HepG2 (cell line): ENCODE measurements around the gene SLC10A1. TPM values are rescaled to one million over a fixed set of nuclear protein-coding genes. Genes with fewer than 3 reads are reported as not detected.
A peak's percentile ranks its signal among the peaks of the same experiment; 100 is the strongest.

Experiments
- FIP1L1 ChIP-seq: fragments of 200-400 bp; formaldehyde crosslinking; IDR thresholded peaks from 2 replicates; pipeline ENCODE4 v1.6.1; 2018; ENCODE audit warnings: low read depth, mild to moderate bottlenecking, low read length, moderate library complexity, borderline replicate concordance; ENCODE audit not compliant: insufficient read depth
- FOXC1 ChIP-seq: sonication (generic); formaldehyde crosslinking; IDR thresholded peaks from 2 replicates; pipeline ENCODE4 v1.8.0; 2022; ENCODE audit warnings: mild to moderate bottlenecking, missing genetic modification reagents, borderline replicate concordance
- GPBP1L1 ChIP-seq: sonication (generic); formaldehyde crosslinking; IDR thresholded peaks from 2 replicates; pipeline ENCODE4 v1.5.0; 2020; ENCODE audit warnings: mild to moderate bottlenecking, missing genetic modification reagents
- HNRNPK ChIP-seq: fragments of 200-400 bp; formaldehyde crosslinking; IDR thresholded peaks from 2 replicates; pipeline ENCODE4 v1.6.1; 2018; ENCODE audit warnings: low read length, low read depth, moderate library complexity, mild to moderate bottlenecking; ENCODE audit not compliant: poor library complexity, severe bottlenecking
- KDM5B ChIP-seq: sonication (generic); formaldehyde crosslinking; IDR thresholded peaks from 2 replicates; pipeline ENCODE4 v1.4.0; 2020; ENCODE audit warnings: missing genetic modification reagents, mild to moderate bottlenecking, borderline replicate concordance
- MAZ ChIP-seq, 2 experiments: sonication (generic) in 1 of 2; formaldehyde crosslinking in 1 of 2; IDR thresholded peaks; 2 replicates each; pipeline versions ENCODE4 v1.5.0 to v1.6.1; 2012 to 2020; ENCODE audit warnings: low read depth in 2 of 2, mild to moderate bottlenecking in 2 of 2, borderline replicate concordance in 1 of 2, improper control_type of control experiment in 1 of 2, low read length in 1 of 2, missing genetic modification reagents in 1 of 2, moderate library complexity in 1 of 2
- MXI1 ChIP-seq: IDR thresholded peaks from 3 replicates; pipeline ENCODE4 v1.6.1; 2012; ENCODE audit warnings: low read depth, low read length, inconsistent platforms, borderline replicate concordance
- PCBP1 ChIP-seq: fragments of 200-400 bp; formaldehyde crosslinking; IDR thresholded peaks from 2 replicates; pipeline ENCODE4 v1.6.1; 2017; ENCODE audit warnings: mild to moderate bottlenecking, low read depth, low read length, borderline replicate concordance
- SP4 ChIP-seq: sonication (generic); formaldehyde crosslinking; IDR thresholded peaks from 2 replicates; pipeline ENCODE4 v1.8.1; 2023; ENCODE audit warnings: mild to moderate bottlenecking, missing genetic modification reagents
- TOPORS ChIP-seq: sonication (generic); formaldehyde crosslinking; IDR thresholded peaks from 2 replicates; pipeline ENCODE4 v1.8.0; 2023; ENCODE audit warnings: mild to moderate bottlenecking, missing genetic modification reagents
- TRIM24 ChIP-seq: sonication (generic); formaldehyde crosslinking; IDR thresholded peaks from 2 replicates; pipeline ENCODE4 v1.8.0; 2022; ENCODE audit warnings: mild to moderate bottlenecking, missing genetic modification reagents
- XBP1 ChIP-seq: sonication (generic); formaldehyde crosslinking; IDR thresholded peaks from 2 replicates; pipeline ENCODE4 v1.5.0; 2020; ENCODE audit warnings: missing genetic modification reagents
- ZNF569 ChIP-seq: sonication (generic); formaldehyde crosslinking; IDR thresholded peaks from 2 replicates; pipeline ENCODE4 v1.5.0; 2020; ENCODE audit warnings: mild to moderate bottlenecking, missing genetic modification reagents, moderate library complexity, borderline replicate concordance
- ZNF607 ChIP-seq: sonication (generic); formaldehyde crosslinking; IDR thresholded peaks from 2 replicates; pipeline ENCODE4 v1.5.1; 2020; ENCODE audit warnings: missing genetic modification reagents, mild to moderate bottlenecking, borderline replicate concordance
- ZSCAN5A ChIP-seq: sonication (generic); formaldehyde crosslinking; IDR thresholded peaks from 2 replicates; pipeline ENCODE4 v1.8.0; 2022; ENCODE audit warnings: mild to moderate bottlenecking, missing genetic modification reagents, borderline replicate concordance
- polyA plus RNA-seq, 8 experiments: library from polyadenylated mRNA; depleted of rRNA in 3 of 8; stranded (reverse) in 7 of 8; unstranded in 1 of 8; fragments of >200 nt; fragmentation: Illumina TruSeq in 4 of 8; extraction: Trizol in 4 of 8; gene quantifications; 2 replicates each; pipeline versions ENCODE4 v1.2.1 to v1.2.3, GENCODE V29; 2011 to 2016; ENCODE audit warnings: low read depth in 4 of 8, missing spikeins in 1 of 8, mixed read lengths in 1 of 8; ENCODE audit not compliant: insufficient read depth in 1 of 8
- small RNA-seq, 3 experiments: library from RNA; depleted of rRNA; stranded (forward); fragments of <200 nt; gene quantifications; one replicate each; pipeline ENCODE3, GENCODE V24; 2012; ENCODE audit warnings: low read depth in 2 of 3, low replicate concordance in 1 of 3; ENCODE audit not compliant: insufficient read length in 3 of 3, insufficient read depth in 2 of 3
- total RNA-seq, 5 experiments: library from RNA; depleted of rRNA; stranded (reverse); fragments of >200 nt; fragmentation: Illumina TruSeq; extraction: Trizol; gene quantifications; 2 replicates each; pipeline ENCODE4 v1.2.3, GENCODE V29; 2016; ENCODE audit warnings: low read depth in 1 of 5

Gene SLC10A1
- total and polyA plus RNA-seq, 2 of the 13 experiments (the other 11 are each of a cell fraction or from before 2014, with no cell fraction given), result 0.17 TPM; not detected in 1

GRCh38 chr14:69726761-69727511, 70.1 kb downstream of the SLC10A1 start (continued):
- no peak for TF ChIP-seq FIP1L1
- TF ChIP-seq ZNF607 (CRISPR knock-in tag), result peak; percentile 10; the same call in 1 of the 2 replicates
- TF ChIP-seq TRIM24 (CRISPR knock-in tag), result no peak
- TF ChIP-seq TOPORS (CRISPR knock-in tag), result peak; percentile 50; the same call in 1 of the 2 replicates
- no peak for TF ChIP-seq HNRNPK
- no peak for TF ChIP-seq ZSCAN5A (CRISPR knock-in tag)
- TF ChIP-seq MAZ (IDR thresholded peaks at IDR 0.05; ENCODE audit: borderline replicate concordance, low read depth, low read length), result peak; percentile 55; the same call in 1 of the 2 replicates
- peak; percentile 86; the same call in 1 of the 2 replicates for TF ChIP-seq MAZ (CRISPR knock-in tag; IDR thresholded peaks at IDR 0.05; ENCODE audit: low read depth)
- TF ChIP-seq PCBP1, result no peak
- no peak for TF ChIP-seq MXI1
- TF ChIP-seq FOXC1, result no peak; the same call in none of the 2 replicates
- TF ChIP-seq GPBP1L1 (CRISPR knock-in tag), result no peak
- TF ChIP-seq XBP1 (CRISPR knock-in tag), result no peak
- peak; percentile 63; the same call in 1 of the 2 replicates for TF ChIP-seq KDM5B (CRISPR knock-in tag)
- no peak for TF ChIP-seq ZNF569
- TF ChIP-seq SP4, result 0 out of 2 replicates have a peak, but pooled peaks have one; percentile 42

Small RNA genes within 50 kb of the gene (small RNA-seq; reads per million reads assigned to genes)
- gene RF00614, result 0 reads per million in 3 experiments

Other genes with a start within 250 kb of the SLC10A1 start
- not detected in 2 replicates for gene CCDC177, start 222.4 kb downstream of the SLC10A1 start, total RNA-seq (2016; rRNA removed; fragmentation: Illumina TruSeq; extraction: Trizol)
- gene CCDC177, start 222.4 kb downstream of the SLC10A1 start, polyA plus RNA-seq (2011; rRNA removed), result not detected in 2 replicates
- 4.8 and 7.2 TPM in 2 replicates for gene SUSD6, start 185.6 kb downstream of the SLC10A1 start, total RNA-seq (2016; rRNA removed; fragmentation: Illumina TruSeq; extraction: Trizol)
- gene SUSD6, start 185.6 kb downstream of the SLC10A1 start, polyA plus RNA-seq (2011; rRNA removed), result 7.4 and 9.4 TPM in 2 replicates
- gene SRSF5, start 30.1 kb downstream of the SLC10A1 start, total RNA-seq (2016; rRNA removed; fragmentation: Illumina TruSeq; extraction: Trizol), result 277 and 333 TPM in 2 replicates
- 189 and 218 TPM in 2 replicates for gene SRSF5, start 30.1 kb downstream of the SLC10A1 start, polyA plus RNA-seq (2011; rRNA removed)
- gene SMOC1, start 82.2 kb upstream of the SLC10A1 start, total RNA-seq (2016; rRNA removed; fragmentation: Illumina TruSeq; extraction: Trizol), result 7.3 and 17.8 TPM in 2 replicates
- gene SMOC1, start 82.2 kb upstream of the SLC10A1 start, polyA plus RNA-seq (2011; rRNA removed), result 35.6 and 42.1 TPM in 2 replicates